H9 (cell line): ENCODE measurements around the gene EPB41L2. TPM values are rescaled to one million over a fixed set of nuclear protein-coding genes. Genes with fewer than 3 reads are reported as not detected.
A peak's percentile ranks its signal among the peaks of the same experiment; 100 is the strongest.

ENCODE experiments used
- DNase-seq: peaks from one replicate; pipeline ENCODE4 v3.0.0-alpha.2; 2017
- H2AFZ ChIP-seq: one replicate; pipeline ENCODE4 v1.6.1; 2013; ENCODE audit warnings: mild to moderate bottlenecking, low read length, control low read depth, moderate library complexity
- H2AK5ac ChIP-seq: 2 replicates; pipeline ENCODE4 v1.6.1; 2013; ENCODE audit warnings: low read length, control low read depth, mixed read lengths; ENCODE audit not compliant: insufficient read length
- H2BK120ac ChIP-seq: one replicate; pipeline ENCODE4 v1.6.1; 2013; ENCODE audit warnings: low read depth, mild to moderate bottlenecking, low read length, control low read depth, inconsistent platforms; ENCODE audit not compliant: poor library complexity, severe bottlenecking
- H2BK12ac ChIP-seq: 2 replicates; pipeline ENCODE4 v1.6.1; 2013; ENCODE audit warnings: low read length, control low read depth, mixed read lengths, low read depth; ENCODE audit not compliant: insufficient read length
- H2BK15ac ChIP-seq: 2 replicates; pipeline ENCODE4 v1.6.1; 2013; ENCODE audit warnings: low read depth, low read length, control low read depth
- H2BK20ac ChIP-seq: one replicate; pipeline ENCODE4 v1.6.1; 2013; ENCODE audit warnings: low read depth, mild to moderate bottlenecking, low read length, control low read depth, inconsistent platforms; ENCODE audit not compliant: poor library complexity, severe bottlenecking
- H2BK5ac ChIP-seq: 2 replicates; pipeline ENCODE4 v1.6.1; 2013; ENCODE audit warnings: low read length, control low read depth, mixed read lengths; ENCODE audit not compliant: insufficient read length
- H3K14ac ChIP-seq: 2 replicates; pipeline ENCODE4 v1.6.1; 2013; ENCODE audit warnings: low read length, control low read depth; ENCODE audit not compliant: insufficient read depth
- H3K18ac ChIP-seq: 2 replicates; pipeline ENCODE4 v1.6.1; 2013; ENCODE audit warnings: low read depth, mild to moderate bottlenecking, mixed read lengths, low read length, control low read depth; ENCODE audit not compliant: insufficient read length
- H3K23ac ChIP-seq: 2 replicates; pipeline ENCODE4 v1.6.1; 2013; ENCODE audit warnings: low read length, control low read depth, mixed read lengths, low read depth; ENCODE audit not compliant: insufficient read length
- H3K23me2 ChIP-seq: 2 replicates; pipeline ENCODE4 v1.6.1; 2013; ENCODE audit warnings: low read depth, mild to moderate bottlenecking, mixed read lengths, low read length, control low read depth; ENCODE audit not compliant: insufficient read length, poor library complexity, severe bottlenecking
- H3K27ac ChIP-seq: 2 replicates; pipeline ENCODE4 v1.5.1; 2013; ENCODE audit warnings: low read length, control low read depth, mixed read lengths, low read depth; ENCODE audit not compliant: insufficient read length
- H3K27me3 ChIP-seq: 2 replicates; pipeline ENCODE4 v1.6.1; 2013; ENCODE audit warnings: low read length, control low read depth, inconsistent platforms; ENCODE audit not compliant: insufficient read depth
- H3K4ac ChIP-seq: 2 replicates; pipeline ENCODE4 v1.6.1; 2013; ENCODE audit warnings: low read depth, mild to moderate bottlenecking, control low read depth, inconsistent platforms, low read length, moderate library complexity
- H3K4me1 ChIP-seq: 2 replicates; pipeline ENCODE4 v1.6.1; 2013; ENCODE audit warnings: low read length, control low read depth, inconsistent platforms; ENCODE audit not compliant: insufficient read depth
- H3K4me2 ChIP-seq: 2 replicates; pipeline ENCODE4 v1.6.1; 2013; ENCODE audit warnings: low read length, control low read depth, mixed read lengths; ENCODE audit not compliant: insufficient read length, insufficient read depth
- H3K56ac ChIP-seq: 2 replicates; pipeline ENCODE4 v1.6.1; 2013; ENCODE audit warnings: low read depth, mild to moderate bottlenecking, mixed read lengths, low read length, control low read depth; ENCODE audit not compliant: insufficient read length
- H3K79me1 ChIP-seq: 2 replicates; pipeline ENCODE4 v1.6.1; 2013; ENCODE audit warnings: low read depth, mild to moderate bottlenecking, moderate library complexity, low read length, control low read depth, inconsistent platforms; ENCODE audit not compliant: insufficient read depth, poor library complexity, severe bottlenecking
- H3K79me2 ChIP-seq: 2 replicates; pipeline ENCODE4 v1.6.1; 2013; ENCODE audit warnings: low read length, control low read depth, inconsistent platforms; ENCODE audit not compliant: insufficient read depth
- H3K9ac ChIP-seq: 2 replicates; pipeline ENCODE4 v1.6.1; 2013; ENCODE audit warnings: low read length, control low read depth, mixed read lengths; ENCODE audit not compliant: insufficient read length; ENCODE audit errors: extremely low read depth
- H3K9me3 ChIP-seq: one replicate; pipeline ENCODE4 v1.6.1; 2013; ENCODE audit warnings: low read depth, low read length, inconsistent platforms; ENCODE audit not compliant: control insufficient read depth
- H3T11ph ChIP-seq: one replicate; pipeline ENCODE4 v1.6.1; 2013; ENCODE audit warnings: mild to moderate bottlenecking, low read length, control low read depth, inconsistent platforms
- H4K20me1 ChIP-seq: one replicate; pipeline ENCODE4 v1.6.1; 2013; ENCODE audit not compliant: control insufficient read depth, insufficient read length, insufficient read depth
- H4K5ac ChIP-seq: 2 replicates; pipeline ENCODE4 v1.6.1; 2013; ENCODE audit warnings: low read depth, mild to moderate bottlenecking, mixed read lengths, low read length, control low read depth; ENCODE audit not compliant: insufficient read length
- H4K8ac ChIP-seq: replicated peaks from 2 replicates; pipeline ENCODE4 v1.6.1; 2013; ENCODE audit warnings: low read length, control low read depth, mixed read lengths, low read depth; ENCODE audit not compliant: insufficient read length
- H4K91ac ChIP-seq: 2 replicates; pipeline ENCODE4 v1.6.1; 2013; ENCODE audit warnings: low read depth, mild to moderate bottlenecking, moderate library complexity, mixed read lengths, low read length, control low read depth; ENCODE audit not compliant: insufficient read length
- H3K27ac Mint-ChIP-seq, 3 experiments: 2 replicates in 2 of 3; 3 replicates in 1 of 3; pipeline ENCODE4 v1.8.0; 2020 to 2021; ENCODE audit warnings: mixed read lengths in 3 of 3, mild to moderate bottlenecking in 1 of 3, moderate library complexity in 1 of 3
- H3K27me3 Mint-ChIP-seq: 2 replicates; pipeline ENCODE4 v1.8.0; 2021; ENCODE audit warnings: low read depth, mild to moderate bottlenecking, moderate library complexity, mixed read lengths
- H3K36me3 Mint-ChIP-seq, 3 experiments: 2 replicates in 2 of 3; 3 replicates in 1 of 3; pipeline ENCODE4 v1.8.0; 2020 to 2021; ENCODE audit warnings: low read depth in 3 of 3, mixed read lengths in 3 of 3; ENCODE audit not compliant: insufficient read depth in 1 of 3
- H3K4me1 Mint-ChIP-seq, 2 experiments: 2 replicates each; pipeline ENCODE4 v1.8.0; 2020; ENCODE audit warnings: mixed read lengths in 2 of 2
- H3K4me3 Mint-ChIP-seq, 2 experiments: 2 replicates in 1 of 2; 3 replicates in 1 of 2; pipeline ENCODE4 v1.8.0; 2020 to 2021; ENCODE audit warnings: mild to moderate bottlenecking in 2 of 2, mixed read lengths in 2 of 2, moderate library complexity in 1 of 2
- H3K9me3 Mint-ChIP-seq, 2 experiments: 2 replicates in 1 of 2; 3 replicates in 1 of 2; pipeline ENCODE4 v1.8.0; 2020; ENCODE audit warnings: mild to moderate bottlenecking in 2 of 2, mixed read lengths in 2 of 2, moderate library complexity in 1 of 2
- WGBS: extraction: QIAGEN DNeasy Blood & Tissue Kit; methylation state at CpG from one replicate; pipeline ENCODE4 v1.1.7; 2013; ENCODE audit warnings: missing lambda C conversion rate, low lambda C conversion rate, mixed read lengths; ENCODE audit not compliant: insufficient read length; ENCODE audit errors: extremely low coverage; 5-methylcytosine and 5-hydroxymethylcytosine counted together
- total RNA-seq: library from RNA; stranded (reverse); gene quantifications from 2 replicates; pipeline ENCODE4 v1.2.1, GENCODE V29; 2021
- TF ChIP-seq, protein P1 (sequence below): fragments of 200-600 bp; sonication (generic); conservative IDR thresholded peaks from 3 replicates; pipeline ENCODE4 v1.8.0; 2021; ENCODE audit warnings: antibody characterized with exemption, mild to moderate bottlenecking

EPB41L2 gene
- total RNA-seq, 1 experiment from 2014 or later, result 90.2 TPM

DNA sequence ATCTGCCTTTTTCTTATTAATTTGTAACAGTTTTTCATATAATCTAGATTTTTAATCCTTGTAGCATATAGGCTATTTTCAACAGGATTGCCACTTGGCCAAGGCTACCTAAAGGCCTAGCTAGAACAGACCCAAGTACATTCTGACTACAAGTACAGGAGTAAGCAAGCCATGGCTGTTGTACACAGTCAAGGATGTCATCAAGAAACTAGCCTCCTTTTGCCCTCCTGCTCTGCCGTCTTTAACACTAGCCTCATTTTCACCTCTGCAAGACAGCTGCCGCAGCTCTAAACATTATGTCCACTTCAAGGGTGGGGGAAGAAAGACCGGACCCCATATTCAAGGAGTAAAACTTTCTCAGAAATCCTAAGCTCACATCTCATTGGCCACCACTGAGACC lies 45.1 kb downstream of the EPB41L2 start:
- Histone ChIP-seq H3K9me3 (no peaks in the 10 kb centered on the region), H3K79me2 (no peaks in the 10 kb centered on the region; the same call in 1 of the 2 replicates), H3K56ac (no peak overlapping the region), H3K4me1 (no peaks in the 10 kb centered on the region; the same call in 1 of the 2 replicates), H2BK20ac (no peak overlapping the region), H3K9ac (no peak overlapping the region), H3K4me2 (no peak overlapping the region), H2AFZ (no peak overlapping the region), H2AK5ac (no peak overlapping the region), H3K18ac (no peak overlapping the region), H3K23me2 (no peaks in the 10 kb centered on the region), H3K14ac (no peak overlapping the region), H4K5ac (no peak overlapping the region), H3T11ph (no peak overlapping the region), H3K23ac (no peak overlapping the region), H3K79me1 (no peaks in the 10 kb centered on the region), H2BK15ac (no peak overlapping the region), H4K91ac (no peak overlapping the region), H4K20me1 (no peaks in the 10 kb centered on the region), H2BK12ac (no peak overlapping the region), H3K4ac (no peak overlapping the region), H4K8ac (no peak overlapping the region), H2BK120ac (no peak overlapping the region), H3K27me3 (no peaks in the 10 kb centered on the region), H2BK5ac (no peak overlapping the region), H3K27ac (no peak overlapping the region)
- TF ChIP-seq, protein P1, sequence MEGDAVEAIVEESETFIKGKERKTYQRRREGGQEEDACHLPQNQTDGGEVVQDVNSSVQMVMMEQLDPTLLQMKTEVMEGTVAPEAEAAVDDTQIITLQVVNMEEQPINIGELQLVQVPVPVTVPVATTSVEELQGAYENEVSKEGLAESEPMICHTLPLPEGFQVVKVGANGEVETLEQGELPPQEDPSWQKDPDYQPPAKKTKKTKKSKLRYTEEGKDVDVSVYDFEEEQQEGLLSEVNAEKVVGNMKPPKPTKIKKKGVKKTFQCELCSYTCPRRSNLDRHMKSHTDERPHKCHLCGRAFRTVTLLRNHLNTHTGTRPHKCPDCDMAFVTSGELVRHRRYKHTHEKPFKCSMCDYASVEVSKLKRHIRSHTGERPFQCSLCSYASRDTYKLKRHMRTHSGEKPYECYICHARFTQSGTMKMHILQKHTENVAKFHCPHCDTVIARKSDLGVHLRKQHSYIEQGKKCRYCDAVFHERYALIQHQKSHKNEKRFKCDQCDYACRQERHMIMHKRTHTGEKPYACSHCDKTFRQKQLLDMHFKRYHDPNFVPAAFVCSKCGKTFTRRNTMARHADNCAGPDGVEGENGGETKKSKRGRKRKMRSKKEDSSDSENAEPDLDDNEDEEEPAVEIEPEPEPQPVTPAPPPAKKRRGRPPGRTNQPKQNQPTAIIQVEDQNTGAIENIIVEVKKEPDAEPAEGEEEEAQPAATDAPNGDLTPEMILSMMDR, result no peak
- Mint-ChIP-seq H3K27ac (peak overlapping the region in 1 of 3 experiments; percentile 5; a peak in 2 of 7 replicates), H3K27me3 (no peaks in the 10 kb centered on the region), H3K9me3 (peaks cover 6 to 7% of the 10 kb centered on the region in 2 experiments; a peak in 3 of 5 replicates), H3K36me3 (peaks cover 6 to 7% (median 7%) of the 10 kb centered on the region in 3 experiments; a peak in 6 of 7 replicates), H3K4me1 (peaks cover 17 to 21% of the 10 kb centered on the region in 2 experiments), H3K4me3 (no peak overlapping the region)
- no CpG with 5 or more reads among the region's 3 CpGs for WGBS
- no peak for DNase-seq
